Ectodermal cell (in vitro differentiated cells): ENCODE measurements around the gene FAM174C.

ENCODE experiments used
- H3K27ac ChIP-seq: 2 replicates; pipeline ENCODE4 v1.7.0; 2013; ENCODE audit warnings: mild to moderate bottlenecking, low read depth, low read length; ENCODE audit not compliant: insufficient read depth, poor library complexity, severe bottlenecking
- H3K27me3 ChIP-seq: 2 replicates; pipeline ENCODE4 v1.7.0; 2013; ENCODE audit warnings: mild to moderate bottlenecking, low read length; ENCODE audit not compliant: insufficient read depth, control insufficient read depth, poor library complexity, severe bottlenecking
- H3K36me3 ChIP-seq: one replicate; pipeline ENCODE4 v1.7.0; 2013; ENCODE audit warnings: low read length; ENCODE audit not compliant: control insufficient read depth, insufficient read depth
- H3K4me1 ChIP-seq: one replicate; pipeline ENCODE4 v1.7.0; 2013; ENCODE audit warnings: low read length; ENCODE audit not compliant: control insufficient read depth, insufficient read depth
- H3K4me3 ChIP-seq: 2 replicates; pipeline ENCODE4 v1.7.0; 2013; ENCODE audit warnings: low read depth, low read length, control low read depth; ENCODE audit not compliant: insufficient read depth
- H3K9me3 ChIP-seq: 2 replicates; pipeline ENCODE4 v1.7.0; 2013; ENCODE audit warnings: mild to moderate bottlenecking, low read length, moderate library complexity; ENCODE audit not compliant: control insufficient read depth
- WGBS, 2 experiments: methylation state at CpG; one replicate each; pipeline ENCODE4 v1.1.7; 2013; ENCODE audit warnings: missing lambda C conversion rate in 2 of 2; 5-methylcytosine and 5-hydroxymethylcytosine counted together

FAM174C gene

DNA sequence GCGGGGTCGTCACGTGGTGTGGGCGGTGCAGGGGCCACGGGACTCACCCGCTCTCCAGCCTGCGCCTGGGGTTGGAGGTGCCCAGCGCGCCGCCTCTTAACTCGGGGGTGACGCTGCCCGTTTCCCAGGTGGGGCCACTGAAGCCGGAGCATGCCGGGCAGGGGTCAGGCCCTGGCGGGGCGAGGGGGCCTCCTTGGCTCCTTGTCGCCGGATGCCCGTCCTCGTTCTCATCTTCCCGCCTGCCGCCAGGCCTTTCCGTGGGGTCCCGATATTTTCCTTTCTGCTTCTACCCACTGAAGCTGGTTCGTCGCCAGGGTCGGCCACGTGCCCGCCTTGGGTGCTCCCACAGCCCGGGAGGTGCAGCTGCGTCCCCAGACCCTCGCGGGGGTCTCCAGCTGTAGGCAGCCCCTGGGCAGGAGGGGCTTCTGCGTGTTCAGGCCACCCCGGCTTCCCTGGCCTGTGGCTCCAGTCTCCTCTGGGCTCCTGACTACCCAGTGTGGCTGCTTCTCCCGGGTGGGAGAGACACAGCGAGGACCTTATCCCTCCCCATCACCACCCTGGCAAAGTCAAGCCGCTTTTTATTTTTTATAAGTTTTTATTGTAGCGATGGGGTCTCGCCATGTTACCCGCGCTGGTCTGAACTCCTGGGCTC lies 772 bp downstream of the FAM174C start:
- H3K27ac ChIP-seq: peak overlapping the region; percentile 47
- peaks cover 20% of the 10 kb centered on the region for H3K4me1 ChIP-seq
- no peaks in the 10 kb centered on the region for H3K9me3 ChIP-seq
- peak overlapping the region; percentile 47 for H3K4me3 ChIP-seq
- 18 to 19% methylated on average over 43 of the region's 43 CpGs for WGBS, 2 experiments
- H3K36me3 ChIP-seq: peaks cover 35% of the 10 kb centered on the region
- H3K27me3 ChIP-seq: no peaks in the 10 kb centered on the region

DNA sequence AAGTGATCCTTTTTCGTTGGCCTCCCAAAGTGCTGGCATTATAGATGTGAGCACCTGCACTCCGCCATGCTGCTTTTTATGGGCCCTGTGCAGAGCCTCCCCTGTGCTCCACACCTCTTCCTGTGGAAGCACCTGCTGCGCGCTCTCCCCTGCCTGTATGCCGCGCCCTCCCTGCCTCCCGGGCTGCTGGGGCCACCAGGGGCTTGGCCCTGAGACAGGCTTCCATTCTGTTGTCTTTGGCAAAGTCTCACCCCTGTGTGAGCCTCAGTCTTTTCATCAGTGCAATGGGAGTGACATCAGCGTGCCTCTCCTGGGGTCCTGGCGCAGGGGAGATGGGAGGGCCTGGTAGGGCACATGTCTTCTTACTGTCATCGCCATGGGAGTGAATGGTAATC lies 1.3 kb downstream of the FAM174C start:
- peaks cover 19% of the 10 kb centered on the region for H3K4me1 ChIP-seq
- peak overlapping the region; percentile 47 for H3K4me3 ChIP-seq
- no peak overlapping the region for H3K27ac ChIP-seq
- no peaks in the 10 kb centered on the region for H3K9me3 ChIP-seq
- WGBS, 2 experiments: 86 to 87% methylated on average over 10 of the region's 10 CpGs
- no peaks in the 10 kb centered on the region for H3K27me3 ChIP-seq
- peaks cover 30% of the 10 kb centered on the region for H3K36me3 ChIP-seq

DNA sequence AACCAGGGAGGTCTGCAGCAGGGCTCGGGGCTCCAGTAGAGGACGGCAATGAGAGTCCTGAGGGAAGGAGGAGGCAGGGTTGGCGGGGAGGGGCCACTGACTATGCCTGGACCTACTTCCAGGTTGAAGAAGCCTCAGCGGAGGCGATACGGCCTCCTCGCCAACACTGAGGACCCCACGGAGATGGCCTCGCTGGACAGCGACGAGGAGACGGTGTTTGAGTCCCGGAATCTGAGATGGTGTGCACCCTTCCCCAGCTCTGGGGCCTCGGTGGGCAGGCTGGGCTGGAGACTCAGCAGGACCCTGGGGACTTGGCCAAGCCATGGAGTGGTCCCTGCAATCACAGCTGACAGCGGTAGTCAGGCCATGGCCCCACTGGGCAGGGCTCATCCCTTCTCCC lies 1.7 kb downstream of the FAM174C start:
- no peak overlapping the region for H3K27ac ChIP-seq
- no peak overlapping the region for H3K4me3 ChIP-seq
- no peaks in the 10 kb centered on the region for H3K9me3 ChIP-seq
- peaks cover 26% of the 10 kb centered on the region for H3K36me3 ChIP-seq
- no peaks in the 10 kb centered on the region for H3K27me3 ChIP-seq
- 95% methylated on average over 15 of the region's 15 CpGs for WGBS, 2 experiments
- peaks cover 19% of the 10 kb centered on the region for H3K4me1 ChIP-seq

GRCh38 chr19:1278074-1278473 lies 2.7 kb downstream of the FAM174C start:
- H3K4me3 ChIP-seq: no peak overlapping the region
- no peaks in the 10 kb centered on the region for H3K27me3 ChIP-seq
- peaks cover 17% of the 10 kb centered on the region for H3K36me3 ChIP-seq
- peaks cover 15% of the 10 kb centered on the region for H3K4me1 ChIP-seq
- no peaks in the 10 kb centered on the region for H3K9me3 ChIP-seq
- WGBS, 2 experiments: 92 to 93% methylated on average over 12 of the region's 12 CpGs
- H3K27ac ChIP-seq: no peak overlapping the region

DNA sequence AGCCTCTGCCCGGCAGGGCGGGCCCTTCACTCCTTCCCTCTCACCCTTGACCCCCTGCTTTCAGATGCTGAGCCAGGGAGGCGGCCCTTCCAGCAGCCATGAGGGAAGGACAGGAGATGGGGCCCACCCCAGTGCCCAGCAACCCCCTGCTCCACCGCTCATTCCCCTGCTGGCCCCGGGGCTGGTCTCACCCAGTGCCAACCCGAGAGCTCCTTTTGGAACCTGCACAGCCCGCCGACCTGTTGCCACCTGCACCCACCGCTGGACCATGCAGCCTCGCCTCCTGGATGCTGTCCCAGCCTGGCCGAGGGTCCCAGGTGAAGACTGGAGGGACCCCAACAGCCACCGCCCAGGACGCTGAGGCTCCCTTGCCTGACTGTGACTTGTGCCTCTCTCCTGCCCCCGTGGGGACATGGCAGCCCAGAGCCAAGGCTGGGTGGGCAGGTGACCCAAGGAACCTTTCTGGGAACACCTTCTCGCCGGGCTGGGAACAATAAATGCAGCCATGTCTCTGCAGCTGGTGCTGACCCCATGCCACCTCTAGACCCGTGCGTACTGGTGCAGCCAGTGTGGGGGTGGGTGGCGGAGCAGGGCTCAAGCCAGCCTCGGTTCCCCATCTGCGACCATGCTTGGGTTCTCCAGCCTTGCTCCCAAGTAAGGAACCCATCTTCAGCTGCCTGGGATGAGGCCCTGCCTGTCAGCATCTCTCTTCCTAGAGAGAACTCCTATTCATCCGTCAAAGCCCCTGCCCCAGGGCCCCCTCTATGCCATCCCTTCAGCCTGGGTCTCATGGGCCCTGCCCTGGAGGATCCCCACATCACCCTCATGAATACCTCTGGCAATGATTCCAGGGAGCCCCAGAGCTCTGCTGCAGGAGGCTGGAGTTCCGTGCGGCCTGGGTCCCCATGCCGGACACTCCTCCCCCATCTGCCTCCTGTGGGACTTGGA lies 3.7 kb downstream of the FAM174C start:
- no peak overlapping the region for H3K27ac ChIP-seq
- H3K4me1 ChIP-seq: peaks cover 14% of the 10 kb centered on the region
- peaks cover 8% of the 10 kb centered on the region for H3K27me3 ChIP-seq
- H3K9me3 ChIP-seq: no peaks in the 10 kb centered on the region
- whole genome bisulfite sequencing, 2 experiments: 94 to 95% methylated on average over 25 of the region's 25 CpGs
- peaks cover 9% of the 10 kb centered on the region for H3K36me3 ChIP-seq
- H3K4me3 ChIP-seq: no peak overlapping the region

- Histone ChIP-seq H3K4me1 (peaks cover 11% of the 10 kb centered on the region), H3K27ac (no peak overlapping the region), H3K27me3 (peaks cover 16% of the 10 kb centered on the region), H3K36me3 (peaks cover 4% of the 10 kb centered on the region), H3K4me3 (no peak overlapping the region), H3K9me3 (no peaks in the 10 kb centered on the region)
- WGBS, 2 experiments: 44 to 47% methylated on average over 10 of the region's 10 CpGs
Measured at GRCh38 chr19:1279782-1280341, 4.5 kb downstream of the FAM174C start.

DNA sequence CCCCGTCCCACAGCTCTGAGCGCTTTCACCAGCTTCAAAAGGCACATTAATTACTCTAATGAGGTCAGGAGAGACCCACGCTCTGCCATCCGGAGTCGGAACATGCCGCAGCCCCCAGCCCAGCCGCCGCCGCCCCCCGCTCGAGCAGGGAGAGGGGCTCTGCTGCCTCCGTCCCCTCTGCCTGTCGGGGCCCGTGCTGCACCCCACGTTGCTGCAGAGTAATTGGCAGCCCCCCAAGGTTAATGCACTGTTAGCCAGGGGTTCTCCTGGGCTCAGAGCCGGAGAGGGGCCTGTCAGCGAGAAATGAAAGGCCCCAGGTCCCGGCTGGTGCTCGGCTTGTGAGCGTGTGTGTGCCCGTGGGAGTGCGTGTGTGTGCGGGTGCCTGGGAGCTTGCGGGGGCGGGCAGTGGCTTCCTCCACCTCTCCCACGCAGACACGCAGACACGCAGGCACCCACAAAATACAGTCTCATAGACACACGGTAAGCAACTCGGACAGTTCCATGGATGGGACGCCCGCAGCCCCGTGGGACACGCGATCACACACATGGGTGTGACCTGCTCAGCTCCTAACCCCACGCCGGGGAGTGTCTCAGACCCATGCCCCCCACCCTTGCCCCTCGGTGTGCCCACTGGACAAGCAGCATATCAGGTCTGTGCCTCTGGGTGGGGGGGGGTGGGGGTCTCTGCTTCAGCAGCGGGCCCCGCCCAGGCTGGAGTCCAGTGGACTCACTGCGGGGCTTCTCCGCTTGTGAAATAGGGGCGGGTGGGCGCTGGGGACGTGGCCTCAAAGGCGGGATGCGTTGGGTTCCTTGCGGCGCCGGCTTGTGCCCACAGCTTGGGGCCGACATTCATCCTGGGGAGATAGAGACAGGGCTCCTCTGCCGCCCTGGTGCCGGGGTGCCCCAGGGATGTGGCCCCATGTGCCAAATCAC lies 5.6 kb downstream of the FAM174C start:
- no peak overlapping the region for H3K27ac ChIP-seq
- H3K9me3 ChIP-seq: no peaks in the 10 kb centered on the region
- H3K4me1 ChIP-seq: peaks cover 11% of the 10 kb centered on the region
- peaks cover 4% of the 10 kb centered on the region for H3K36me3 ChIP-seq
- 94% methylated on average over 53 of the region's 53 CpGs for WGBS, 2 experiments
- no peak overlapping the region for H3K4me3 ChIP-seq
- H3K27me3 ChIP-seq: peaks cover 24% of the 10 kb centered on the region

DNA sequence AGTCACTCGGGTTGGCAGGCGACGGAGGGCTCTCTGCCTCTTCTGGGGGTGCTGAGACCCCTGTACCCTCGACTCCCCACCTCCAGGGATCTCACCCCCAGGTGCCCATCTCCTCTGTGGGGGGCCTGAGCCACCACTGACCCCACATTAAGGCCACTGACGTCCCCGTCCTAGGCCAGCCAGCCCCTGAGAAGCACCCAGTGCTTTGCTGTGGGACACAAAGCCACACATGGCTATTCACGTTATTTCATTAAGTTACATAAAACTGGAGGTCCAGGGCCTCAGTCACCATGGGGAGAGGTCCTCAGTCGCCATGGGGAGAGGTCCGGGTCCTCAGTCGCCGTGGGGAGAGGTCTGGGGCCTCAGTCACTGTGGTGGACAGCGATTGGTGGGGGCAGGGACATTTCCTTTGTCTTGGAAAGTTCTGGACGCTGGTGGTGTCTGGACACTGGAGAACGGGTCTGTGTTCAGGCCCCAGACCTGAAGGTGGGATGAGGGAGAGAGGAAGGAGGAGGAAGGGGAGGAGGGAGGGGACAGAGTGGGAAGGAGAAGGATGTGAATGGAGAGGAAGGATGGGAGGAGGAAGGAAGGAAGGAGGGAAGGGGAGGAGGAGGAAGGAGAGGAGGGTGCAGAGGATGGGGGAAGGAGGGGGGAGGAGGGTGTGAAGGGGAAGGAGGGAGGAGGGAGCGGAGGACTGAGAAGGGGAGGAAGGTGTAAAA lies 6.4 kb downstream of the FAM174C start:
- H3K4me1 ChIP-seq: peaks cover 4% of the 10 kb centered on the region
- H3K4me3 ChIP-seq: no peak overlapping the region
- 82 to 83% methylated on average over 15 of the region's 15 CpGs for WGBS, 2 experiments

DNA sequence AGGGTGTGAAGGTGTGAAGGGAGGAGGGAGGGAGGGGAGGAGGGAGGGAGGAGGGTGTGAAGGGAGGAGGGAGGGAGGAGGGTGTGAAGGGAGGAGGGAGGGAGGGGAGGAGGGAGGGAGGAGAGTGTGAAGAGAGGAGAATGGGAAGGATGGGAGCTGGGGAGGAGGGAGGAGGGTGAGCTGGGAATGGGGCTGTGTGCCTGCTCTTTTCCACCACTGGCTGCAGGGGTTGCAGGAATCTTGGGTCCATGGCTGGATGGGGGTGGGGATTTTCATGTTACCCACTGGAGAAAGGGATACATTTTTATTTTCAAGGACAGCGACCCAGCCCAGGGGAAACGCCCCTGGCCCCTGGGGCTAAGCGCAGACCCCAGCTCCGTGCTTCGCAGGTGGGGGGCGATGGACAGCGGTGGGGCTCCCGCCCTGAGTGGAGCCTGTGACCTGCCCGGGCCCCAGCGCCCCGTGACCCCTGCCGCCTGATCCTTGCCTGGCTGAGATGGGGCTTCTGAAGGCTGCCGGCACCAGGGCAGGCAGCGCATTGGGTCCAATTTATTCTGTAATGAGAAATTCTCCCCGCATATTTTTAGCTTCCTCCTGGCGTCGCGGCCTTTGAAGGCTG lies 7.4 kb downstream of the FAM174C start:
- H3K27ac ChIP-seq: no peak overlapping the region
- no peaks in the 10 kb centered on the region for H3K9me3 ChIP-seq
- peaks cover 6% of the 10 kb centered on the region for H3K4me1 ChIP-seq
- WGBS, 2 experiments: 86% methylated on average over 18 of the region's 18 CpGs
- H3K36me3 ChIP-seq: no peaks in the 10 kb centered on the region
- peaks cover 31% of the 10 kb centered on the region for H3K27me3 ChIP-seq
- H3K4me3 ChIP-seq: no peak overlapping the region

More for the DNA sequence above, 6.4 kb downstream of the FAM174C start:
- Histone ChIP-seq H3K9me3 (no peaks in the 10 kb centered on the region), H3K36me3 (peaks cover 4% of the 10 kb centered on the region), H3K27ac (no peak overlapping the region), H3K27me3 (peaks cover 29% of the 10 kb centered on the region)
